Activated CD4-positive, alpha-beta memory T cell treated with anti-CD3 and anti-CD28 coated beads, Interleukin-2, amount 10 ng/mL, durations not matched to agents 7 days and 5 days (primary cell): ENCODE results near the gene TGFBR3. TPM values are rescaled to one million over a fixed set of nuclear protein-coding genes. Genes with fewer than 3 reads are reported as not detected.

Experiments used
- CTCF ChIA-PET: fragments of 350-600 bp; sonication (Branson Sonifier 250); formaldehyde crosslinking; loops from one replicate; lab custom pipeline; 2021; ENCODE audit warnings: antibody characterized with exemption, inconsistent platforms; lab: Charles Lee
- POLR2A ChIA-PET: fragments of 350-600 bp; sonication (Branson Sonifier 250); formaldehyde crosslinking; loops from one replicate; lab custom pipeline; 2021; ENCODE audit warnings: antibody characterized with exemption; lab: Charles Lee
- DNase-seq: peaks from one replicate; pipeline ENCODE4 v3.0.0-alpha.2; 2020
- H3K27ac Mint-ChIP-seq: one replicate; pipeline ENCODE4 v1.8.0; 2021; ENCODE audit warnings: mild to moderate bottlenecking, mixed read lengths
- H3K27me3 Mint-ChIP-seq: one replicate; pipeline ENCODE4 v1.8.0; 2021; ENCODE audit warnings: mixed read lengths
- H3K36me3 Mint-ChIP-seq: one replicate; pipeline ENCODE4 v1.8.0; 2021; ENCODE audit warnings: low read depth, mixed read lengths
- H3K4me1 Mint-ChIP-seq: one replicate; pipeline ENCODE4 v1.8.0; 2021; ENCODE audit warnings: mixed read lengths
- H3K4me3 Mint-ChIP-seq: one replicate; pipeline ENCODE4 v1.8.0; 2021; ENCODE audit warnings: mild to moderate bottlenecking, mixed read lengths
- H3K9me3 Mint-ChIP-seq: one replicate; pipeline ENCODE4 v1.8.0; 2021; ENCODE audit warnings: mixed read lengths
- total RNA-seq, 2 experiments: library from RNA; stranded (reverse); gene quantifications; one replicate each; pipeline ENCODE4 v1.2.3, GENCODE V29; 2021

The TGFBR3 gene
- total RNA-seq, 2 experiments from 2014 or later, result 35.9 to 41.6 TPM

GRCh38 chr1:91696321-91696720 lies 189.6 kb downstream of the TGFBR3 start:
- Mint-ChIP-seq H3K4me1 (peaks cover 50% of the 10 kb centered on the region), H3K9me3 (no peaks in the 10 kb centered on the region), H3K4me3 (no peak overlapping the region), H3K36me3 (peaks cover 84% of the 10 kb centered on the region), H3K27ac (no peak overlapping the region), H3K27me3 (no peaks in the 10 kb centered on the region)
- ChIA-PET POLR2A (interaction anchor here (1.0 kb wide), 1 partner anchor 68 kb away, joined by 3 read pairs; no protein-coding TSS in a partner anchor), CTCF (no interaction called here)
- no peak for DNase-seq

DNA sequence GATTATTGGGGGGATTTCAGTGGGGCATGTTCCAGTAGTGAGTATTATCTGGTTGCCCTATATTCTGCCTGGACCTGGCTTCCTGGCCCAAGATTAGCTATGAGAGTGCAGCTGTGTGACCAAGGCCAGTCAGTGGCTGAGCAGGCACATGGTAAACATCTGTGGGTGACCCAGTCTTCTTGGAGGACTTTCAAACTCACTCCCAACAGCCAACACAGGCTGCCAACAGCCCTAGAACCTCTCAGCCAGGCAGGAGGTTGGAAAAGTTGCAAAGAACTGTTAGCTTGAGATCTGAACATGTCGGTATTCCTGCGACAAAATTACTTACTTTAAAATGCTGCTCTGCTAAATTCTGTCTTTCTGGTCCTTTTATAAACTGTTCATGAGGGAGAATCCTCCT lies 192.4 kb downstream of the TGFBR3 start:
- ChIA-PET POLR2A (no interaction called here), CTCF (no interaction called here)
- no peaks in the 10 kb centered on the region for H3K27me3 Mint-ChIP-seq
- H3K27ac Mint-ChIP-seq, result no peak overlapping the region
- H3K4me1 Mint-ChIP-seq, result peaks cover 40% of the 10 kb centered on the region
- H3K36me3 Mint-ChIP-seq, result peaks cover 77% of the 10 kb centered on the region
- no peaks in the 10 kb centered on the region for H3K9me3 Mint-ChIP-seq
- H3K4me3 Mint-ChIP-seq, result no peak overlapping the region
- no peak for DNase-seq

GRCh38 chr1:91691525-91691924 lies 194.4 kb downstream of the TGFBR3 start:
- no peak for DNase-seq
- H3K36me3 Mint-ChIP-seq, result peaks cover 84% of the 10 kb centered on the region
- H3K4me1 Mint-ChIP-seq, result peaks cover 29% of the 10 kb centered on the region
- no peaks in the 10 kb centered on the region for H3K27me3 Mint-ChIP-seq
- POLR2A ChIA-PET, result no interaction called here
- CTCF ChIA-PET, result interaction anchor here (1.3 kb wide), 1 partner anchor 179 kb away, joined by 3 read pairs; no protein-coding TSS in a partner anchor
- no peaks in the 10 kb centered on the region for H3K9me3 Mint-ChIP-seq
- no peak overlapping the region for H3K4me3 Mint-ChIP-seq
- H3K27ac Mint-ChIP-seq, result no peak overlapping the region

GRCh38 chr1:91689641-91690481 lies 196.1 kb downstream of the TGFBR3 start:
- Mint-ChIP-seq H3K27ac (no peak overlapping the region), H3K9me3 (peaks cover 2% of the 10 kb centered on the region), H3K27me3 (no peaks in the 10 kb centered on the region), H3K4me3 (no peak overlapping the region), H3K36me3 (peaks cover 81% of the 10 kb centered on the region), H3K4me1 (peaks cover 30% of the 10 kb centered on the region)
- DNase-seq, result no peak
- ChIA-PET CTCF (no interaction called here), POLR2A (no interaction called here)

GRCh38 chr1:91687452-91687851 lies 198.5 kb downstream of the TGFBR3 start:
- Mint-ChIP-seq H3K4me3 (no peak overlapping the region), H3K36me3 (peaks cover 76% of the 10 kb centered on the region), H3K4me1 (peaks cover 41% of the 10 kb centered on the region), H3K9me3 (peaks cover 2% of the 10 kb centered on the region), H3K27me3 (no peaks in the 10 kb centered on the region), H3K27ac (no peak overlapping the region)
- ChIA-PET POLR2A (no interaction called here), CTCF (no interaction called here)
- DNase-seq, result no peak

GRCh38 chr1:91685994-91686393 lies 200.0 kb downstream of the TGFBR3 start:
- H3K36me3 Mint-ChIP-seq, result peaks cover 66% of the 10 kb centered on the region
- CTCF ChIA-PET, result no interaction called here

DNA sequence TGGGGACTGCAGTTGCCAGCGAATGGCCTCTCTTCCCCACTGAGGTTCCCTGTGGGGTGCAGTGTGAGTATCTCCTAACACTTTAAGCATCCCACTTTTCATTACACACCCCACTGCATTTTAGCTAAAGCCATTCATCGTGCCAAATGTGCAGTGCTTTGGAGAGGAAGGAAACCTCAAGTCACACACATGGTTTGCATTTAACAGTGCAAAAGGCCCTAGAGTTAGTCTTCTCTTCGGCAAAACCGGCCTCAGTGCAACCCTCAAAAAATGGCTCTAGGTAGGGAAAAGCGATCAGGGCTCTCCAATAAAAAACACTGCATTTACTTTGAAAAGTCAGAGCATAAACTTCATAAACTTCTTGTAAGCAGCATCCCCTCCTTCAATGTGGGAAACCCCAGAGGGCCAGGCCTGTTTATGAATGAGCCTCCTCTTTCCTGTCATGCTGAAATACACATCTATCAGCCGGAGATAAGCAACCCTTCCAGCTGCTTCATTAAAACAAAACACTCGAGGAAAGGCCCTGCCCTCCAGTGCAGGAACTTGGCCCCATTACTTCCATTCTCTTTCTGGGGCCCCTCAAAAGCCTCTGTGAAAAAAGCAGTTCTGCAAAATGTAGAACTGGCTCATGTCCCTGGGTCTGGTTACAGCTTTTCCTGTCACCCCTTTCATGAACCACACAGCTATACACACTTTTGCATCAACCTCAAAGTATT lies 201.3 kb downstream of the TGFBR3 start:
- ChIA-PET POLR2A (interaction anchor here (0.7 to 2.4 kb wide), 3 partner anchors 68 to 125 kb away, joined by 3 to 8 read pairs (median 3); no protein-coding TSS in a partner anchor), CTCF (interaction anchor here (0.5 to 1.4 kb wide), 5 partner anchors 12 to 190 kb away, joined by 3 to 4 read pairs (median 3); no protein-coding TSS in a partner anchor)
- peak overlapping the region; percentile 85 for H3K27ac Mint-ChIP-seq
- peaks cover 72% of the 10 kb centered on the region for H3K36me3 Mint-ChIP-seq
- peak; percentile 20 for DNase-seq
- peaks cover 2% of the 10 kb centered on the region for H3K9me3 Mint-ChIP-seq
- no peak overlapping the region for H3K4me3 Mint-ChIP-seq
- no peaks in the 10 kb centered on the region for H3K27me3 Mint-ChIP-seq
- H3K4me1 Mint-ChIP-seq, result peaks cover 44% of the 10 kb centered on the region

More at GRCh38 chr1:91685994-91686393, 200.0 kb downstream of the TGFBR3 start:
- H3K27me3 Mint-ChIP-seq, result no peaks in the 10 kb centered on the region
- H3K9me3 Mint-ChIP-seq, result peaks cover 2% of the 10 kb centered on the region
- no peak overlapping the region for H3K4me3 Mint-ChIP-seq
- H3K4me1 Mint-ChIP-seq, result peaks cover 43% of the 10 kb centered on the region
- no peak for DNase-seq
- POLR2A ChIA-PET, result interaction anchor here (2.4 kb wide), 1 partner anchor 119 kb away, joined by 8 read pairs; no protein-coding TSS in a partner anchor
- peak overlapping the region; percentile 33 for H3K27ac Mint-ChIP-seq

DNA sequence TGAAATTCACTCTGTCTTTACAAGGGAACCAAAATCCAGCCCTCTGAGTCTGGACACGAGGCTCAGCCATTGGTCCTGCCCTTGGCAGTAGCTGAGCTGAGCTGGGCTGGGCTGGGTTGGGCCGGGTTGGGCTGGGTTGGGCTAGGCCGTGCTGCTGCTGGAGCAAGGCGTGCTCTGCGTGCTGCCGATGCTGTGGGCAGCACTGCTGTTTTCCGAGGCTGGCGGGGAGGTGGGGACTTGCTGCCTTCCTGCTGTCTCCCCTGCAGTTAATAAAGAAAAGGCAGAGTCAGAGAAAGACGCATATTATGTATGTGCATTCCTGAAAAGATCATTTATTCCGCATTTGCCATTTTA lies 202.4 kb downstream of the TGFBR3 start:
- no peak for DNase-seq
- peaks cover 69% of the 10 kb centered on the region for H3K36me3 Mint-ChIP-seq
- peaks cover 42% of the 10 kb centered on the region for H3K4me1 Mint-ChIP-seq
- H3K27me3 Mint-ChIP-seq, result no peaks in the 10 kb centered on the region
- CTCF ChIA-PET, result interaction anchor here (1.4 kb wide), 1 partner anchor 171 kb away, joined by 3 read pairs; no protein-coding TSS in a partner anchor
- H3K4me3 Mint-ChIP-seq, result no peak overlapping the region
- POLR2A ChIA-PET, result interaction anchor here (2.4 kb wide), 1 partner anchor 121 kb away, joined by 8 read pairs; no protein-coding TSS in a partner anchor
- H3K9me3 Mint-ChIP-seq, result peaks cover 2% of the 10 kb centered on the region
- H3K27ac Mint-ChIP-seq, result no peak overlapping the region

DNA sequence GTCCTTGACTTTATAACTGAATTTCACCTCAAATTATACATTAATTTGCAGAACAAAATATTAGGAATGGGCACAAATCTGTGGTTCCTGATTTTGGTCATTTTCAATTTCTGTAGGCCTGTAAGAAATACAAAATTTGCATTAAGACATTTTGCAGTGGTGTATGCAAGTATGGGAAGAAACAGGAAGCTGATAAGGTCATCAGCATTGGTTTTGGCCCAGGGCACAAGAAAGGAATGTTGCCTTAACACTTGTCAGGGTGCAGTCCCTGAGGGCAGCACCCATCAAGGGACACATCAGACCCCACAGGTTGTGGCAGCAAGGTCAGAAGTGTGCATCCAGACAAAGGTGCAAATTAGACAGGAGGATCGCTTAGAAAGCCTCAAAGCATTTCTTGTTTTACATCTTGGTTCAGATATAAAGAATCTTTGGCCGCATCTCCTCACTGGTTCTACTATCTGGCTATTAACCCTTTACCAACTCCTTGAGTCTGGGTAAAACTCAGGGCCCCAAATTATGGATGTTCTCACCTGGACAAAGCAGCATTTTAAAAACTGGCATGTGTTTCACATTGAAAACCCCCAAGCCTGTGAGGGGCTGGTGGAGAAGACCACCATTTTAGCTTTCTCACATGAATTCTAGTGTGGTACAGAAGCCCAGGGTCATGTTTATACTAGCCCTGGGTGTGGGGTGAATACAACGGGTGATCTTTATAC lies 202.9 kb downstream of the TGFBR3 start:
- no peak overlapping the region for H3K4me3 Mint-ChIP-seq

DNA sequence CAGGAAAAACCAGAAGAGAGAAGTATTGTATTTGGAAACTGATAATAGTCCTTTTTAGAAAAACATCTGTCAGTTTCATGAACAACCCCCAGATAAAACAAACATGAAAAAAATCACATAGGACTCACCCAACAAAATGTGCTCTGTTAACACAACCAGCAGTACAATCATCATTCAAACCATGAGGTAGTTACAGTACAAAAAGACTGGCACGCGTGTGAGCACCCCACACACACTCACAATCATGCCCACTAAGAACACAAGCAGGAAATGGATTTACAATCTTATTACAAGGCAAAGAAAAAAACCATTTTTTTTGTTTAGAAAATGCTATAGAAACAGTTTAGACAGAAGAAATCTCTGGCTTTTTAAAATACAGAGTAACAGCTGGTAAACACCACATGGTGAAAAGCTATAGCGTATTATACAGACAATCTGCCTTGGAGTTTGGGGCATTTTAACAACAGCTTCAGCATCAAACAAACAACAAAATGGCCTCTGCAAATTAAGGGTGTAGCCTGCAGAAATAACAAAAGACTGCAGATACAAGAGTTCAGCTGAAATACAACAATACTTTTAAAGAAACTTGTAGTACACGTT lies 205.3 kb downstream of the TGFBR3 start:
- Mint-ChIP-seq H3K27me3 (no peaks in the 10 kb centered on the region), H3K27ac (no peak overlapping the region), H3K4me3 (no peak overlapping the region), H3K36me3 (peaks cover 42% of the 10 kb centered on the region), H3K4me1 (peaks cover 35% of the 10 kb centered on the region), H3K9me3 (peaks cover 2% of the 10 kb centered on the region)
- POLR2A ChIA-PET, result no interaction called here
- DNase-seq, result no peak
- CTCF ChIA-PET, result interaction anchor here (1.4 kb wide), 1 partner anchor 168 kb away, joined by 4 read pairs; no protein-coding TSS in a partner anchor

More for the DNA sequence above, 202.9 kb downstream of the TGFBR3 start:
- DNase-seq, result no peak
- Mint-ChIP-seq H3K27me3 (no peaks in the 10 kb centered on the region), H3K27ac (peak overlapping the region; percentile 11), H3K4me1 (peaks cover 40% of the 10 kb centered on the region), H3K9me3 (peaks cover 2% of the 10 kb centered on the region), H3K36me3 (peaks cover 64% of the 10 kb centered on the region)
- POLR2A ChIA-PET, result no interaction called here
- CTCF ChIA-PET, result interaction anchor here (1.0 to 1.4 kb wide), 2 partner anchors 11 to 170 kb away, joined by 3 read pairs; no protein-coding TSS in a partner anchor

GRCh38 chr1:91679446-91679845 lies 206.5 kb downstream of the TGFBR3 start:
- no peak overlapping the region for H3K4me3 Mint-ChIP-seq
- DNase-seq, result no peak
- no peaks in the 10 kb centered on the region for H3K27me3 Mint-ChIP-seq
- H3K36me3 Mint-ChIP-seq, result peaks cover 33% of the 10 kb centered on the region
- CTCF ChIA-PET, result no interaction called here
- H3K27ac Mint-ChIP-seq, result no peak overlapping the region
- no peaks in the 10 kb centered on the region for H3K9me3 Mint-ChIP-seq
- POLR2A ChIA-PET, result interaction anchor here (1.1 kb wide), 1 partner anchor 125 kb away, joined by 3 read pairs; no protein-coding TSS in a partner anchor
- peaks cover 23% of the 10 kb centered on the region for H3K4me1 Mint-ChIP-seq

GRCh38 chr1:91676030-91676429 lies 209.9 kb downstream of the TGFBR3 start:
- CTCF ChIA-PET, result no interaction called here
- peaks cover 27% of the 10 kb centered on the region for H3K36me3 Mint-ChIP-seq
- H3K4me3 Mint-ChIP-seq, result no peak overlapping the region
- H3K9me3 Mint-ChIP-seq, result peaks cover 2% of the 10 kb centered on the region
- POLR2A ChIA-PET, result no interaction called here
- H3K27me3 Mint-ChIP-seq, result no peaks in the 10 kb centered on the region
- no peak overlapping the region for H3K27ac Mint-ChIP-seq
- no peak for DNase-seq
- peaks cover 31% of the 10 kb centered on the region for H3K4me1 Mint-ChIP-seq
